ENCODE results near the gene NUP210. TPM values are rescaled to one million over a fixed set of nuclear protein-coding genes. Genes with fewer than 3 reads are reported as not detected.

Gene NUP210
- total and polyA plus RNA-seq, 4 donors = 9.9 to 38.6 (median 22.9) TPM

DNA sequence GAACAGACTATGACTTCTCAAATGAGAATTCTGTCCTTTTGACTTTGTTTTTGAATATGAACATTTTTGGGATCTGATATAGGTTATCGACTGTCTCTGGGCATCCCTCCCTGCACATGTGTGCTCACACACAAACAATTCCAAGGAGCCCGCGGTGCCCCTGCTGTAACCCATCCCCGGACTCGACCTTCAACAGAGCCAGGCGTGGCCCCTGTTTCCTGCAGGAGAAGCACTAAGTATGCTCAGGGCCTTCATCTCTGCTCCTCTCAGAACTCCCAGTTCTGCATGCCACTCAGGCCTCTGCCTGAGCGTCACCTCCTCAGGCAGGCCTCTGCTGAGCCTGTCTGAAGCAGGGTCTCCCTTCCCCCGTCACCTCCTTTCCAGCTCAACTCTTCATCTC is 57.6 kb downstream of the NUP210 start:
- Histone ChIP-seq H3K4me3 (ENCODE audit: low read depth in 1 of 3, low read length in 3 of 3) (no peak overlapping the region), H3K27ac (ENCODE audit: low read depth in 1 of 2, low read length in 2 of 2) (no peak overlapping the region), H3K9me3 (ENCODE audit: control insufficient read depth in 4 of 4, low read length in 3 of 4) (no peaks in the 10 kb centered on the region), H3K4me1 (ENCODE audit: control insufficient read depth in 4 of 4, insufficient read depth in 4 of 4, low read length in 3 of 4) (peaks cover 4 to 20% (median 16%) of the 10 kb centered on the region in 4 donors), H3K9ac (ENCODE audit: low read depth in 1 of 2, low read length in 2 of 2) (no peak overlapping the region), H3K27me3 (ENCODE audit: control insufficient read depth in 4 of 4, insufficient read depth in 4 of 4, low read length in 3 of 4) (no peaks in the 10 kb centered on the region), H3K36me3 (ENCODE audit: control insufficient read depth in 4 of 4, insufficient read depth in 3 of 4, low read depth in 1 of 4, low read length in 3 of 4) (peaks cover 2 to 55% (median 28%) of the 10 kb centered on the region in 4 donors)
- no peak for DNase-seq (ENCODE audit: low spot score)
- WGBS = 97% methylated on average over 8 of the region's 8 CpGs
- TF ChIP-seq YY1 (IDR thresholded peaks at IDR 0.05) (no peak), FOXA1 (IDR thresholded peaks at IDR 0.05) (no peak), ZBTB33 (IDR thresholded peaks at IDR 0.05) (no peak), REST (IDR thresholded peaks at IDR 0.05) (no peak), EGR1 (IDR thresholded peaks at IDR 0.05; ENCODE audit: low read depth in 2 of 2) (no peak), GABPA (IDR thresholded peaks at IDR 0.05 in 1 of 2, conservative IDR thresholded peaks at IDR 0.05 in 1 of 2) (no peak), NR2F2 (IDR thresholded peaks at IDR 0.05) (no peak), HNF4G (IDR thresholded peaks at IDR 0.05) (no peak), FOXA2 (IDR thresholded peaks at IDR 0.05) (no peak), TAF1 (conservative IDR thresholded peaks at IDR 0.05) (no peak), CTCF (IDR thresholded peaks at IDR 0.05; ENCODE audit: low read depth, low read length, missing input control) (no peak), HNF4A (conservative IDR thresholded peaks at IDR 0.05) (no peak)
- TF ChIP-seq, protein P1, sequence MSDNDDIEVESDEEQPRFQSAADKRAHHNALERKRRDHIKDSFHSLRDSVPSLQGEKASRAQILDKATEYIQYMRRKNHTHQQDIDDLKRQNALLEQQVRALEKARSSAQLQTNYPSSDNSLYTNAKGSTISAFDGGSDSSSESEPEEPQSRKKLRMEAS (IDR thresholded peaks at IDR 0.05) = no peak

GRCh38 chr3:13359916-13360315 is 60.2 kb downstream of the NUP210 start:
- H3K9ac ChIP-seq (ENCODE audit: low read depth in 1 of 2, low read length in 2 of 2) = no peak overlapping the region
- no peak overlapping the region for H3K27ac ChIP-seq (ENCODE audit: low read depth in 1 of 2, low read length in 2 of 2)
- 95% methylated on average over 6 of the region's 6 CpGs for WGBS
- no peak for DNase-seq (ENCODE audit: low spot score)
- peaks cover 2 to 64% (median 40%) of the 10 kb centered on the region in 4 donors for H3K36me3 ChIP-seq (ENCODE audit: control insufficient read depth in 4 of 4, insufficient read depth in 3 of 4, low read depth in 1 of 4, low read length in 3 of 4)
- TF ChIP-seq CTCF (IDR thresholded peaks at IDR 0.05; ENCODE audit: low read depth, low read length, missing input control) (no peak), FOXA1 (IDR thresholded peaks at IDR 0.05) (no peak), SP1 (IDR thresholded peaks at IDR 0.05) (no peak), RAD21 (IDR thresholded peaks at IDR 0.05) (no peak)
- H3K9me3 ChIP-seq (ENCODE audit: control insufficient read depth in 4 of 4, low read length in 3 of 4) = no peaks in the 10 kb centered on the region
- no peaks in the 10 kb centered on the region for H3K27me3 ChIP-seq (ENCODE audit: control insufficient read depth in 4 of 4, insufficient read depth in 4 of 4, low read length in 3 of 4)
- H3K4me1 ChIP-seq (ENCODE audit: control insufficient read depth in 4 of 4, insufficient read depth in 4 of 4, low read length in 3 of 4) = peaks cover 4 to 15% (median 12%) of the 10 kb centered on the region in 4 donors
- no peak overlapping the region for H3K4me3 ChIP-seq (ENCODE audit: low read depth in 1 of 3, low read length in 3 of 3)

Measured in liver (tissue), 9 donors.